BJ (cell line): Measurements from ENCODE around the gene NASP. TPM values are rescaled to one million over a fixed set of nuclear protein-coding genes. Genes with fewer than 3 reads are reported as not detected.

ENCODE experiments used
- CTCF ChIA-PET: fragments of 350-600 bp; formaldehyde crosslinking; extraction: SDS; loops from one replicate; lab custom pipeline; 2021; ENCODE audit warnings: antibody characterized with exemption, inconsistent platforms; lab: Yijun Ruan, JAX
- POLR2A ChIA-PET: fragments of 300-600 bp; sonication (Branson Sonifier 250); formaldehyde crosslinking; extraction: SDS; loops from one replicate; lab custom pipeline; 2021; ENCODE audit warnings: antibody characterized with exemption; lab: Charles Lee
- DNase-seq: peaks from one replicate; pipeline ENCODE4 v3.0.0-alpha.2; 2011; ENCODE audit warnings: low read depth
- H3K27me3 ChIP-seq: 2 replicates; pipeline ENCODE4 v1.6.0; 2011; ENCODE audit warnings: low read length; ENCODE audit not compliant: control insufficient read depth, insufficient read depth
- H3K36me3 ChIP-seq: 2 replicates; pipeline ENCODE4 v1.5.1; 2011; ENCODE audit warnings: low read length; ENCODE audit not compliant: control insufficient read depth, insufficient read depth
- H3K4me3 ChIP-seq: 2 replicates; pipeline ENCODE4 v1.5.1; 2011; ENCODE audit warnings: low read depth, mild to moderate bottlenecking, control low read depth, low read length
- CTCF ChIP-seq: IDR thresholded peaks from 2 replicates; pipeline ENCODE4 v1.5.1; 2011; ENCODE audit warnings: low read depth, mild to moderate bottlenecking, control low read depth, inconsistent platforms, low read length, moderate library complexity; ENCODE audit not compliant: insufficient read depth
- polyA plus RNA-seq: library from polyadenylated mRNA; depleted of rRNA; stranded (reverse); fragments of >200 nt; gene quantifications from 2 replicates; pipeline ENCODE4 v1.2.3, GENCODE V29; 2011

Gene NASP
- polyA plus RNA-seq, 1 experiment: 43.9 TPM

- CTCF ChIA-PET: no interaction called here
- no peaks in the 10 kb centered on the region for H3K27me3 ChIP-seq
- POLR2A ChIA-PET: no interaction called here
- DNase-seq: no peak
- no peak for TF ChIP-seq CTCF
- H3K4me3 ChIP-seq: no peak overlapping the region
- peaks cover 16% of the 10 kb centered on the region for H3K36me3 ChIP-seq
These were observed 33.8 kb downstream of the NASP start for GRCh38 chr1:45617618-45618017.

GRCh38 chr1:45619149-45619921 is 35.5 kb downstream of the NASP start:
- Histone ChIP-seq H3K36me3 (peaks cover 16% of the 10 kb centered on the region), H3K27me3 (no peaks in the 10 kb centered on the region), H3K4me3 (no peak overlapping the region)
- POLR2A ChIA-PET: no interaction called here
- no peak for TF ChIP-seq CTCF
- CTCF ChIA-PET: no interaction called here
- no peak for DNase-seq

- POLR2A ChIA-PET: no interaction called here
- no peaks in the 10 kb centered on the region for H3K27me3 ChIP-seq
- DNase-seq: no peak
- H3K4me3 ChIP-seq: no peak overlapping the region
- CTCF ChIA-PET: interaction anchor here (0.7 kb wide), 1 partner anchor 10 kb away, joined by 3 read pairs; no protein-coding TSS in a partner anchor
- peaks cover 14% of the 10 kb centered on the region for H3K36me3 ChIP-seq
- TF ChIP-seq CTCF: no peak
These were observed 37.0 kb downstream of the NASP start for GRCh38 chr1:45620588-45621500.

- Histone ChIP-seq H3K27me3 (no peaks in the 10 kb centered on the region), H3K36me3 (peaks cover 10% of the 10 kb centered on the region), H3K4me3 (no peak overlapping the region)
- no peak for DNase-seq
- ChIA-PET CTCF (interaction anchor here (1.4 kb wide), 1 partner anchor 13 kb away, joined by 3 read pairs; no protein-coding TSS in a partner anchor), POLR2A (no interaction called here)
- TF ChIP-seq CTCF: no peak
These were observed 37.6 kb downstream of the NASP start for GRCh38 chr1:45621501-45621836.
